Dendritic cell treated with granulocyte-macrophage colony-stimulating factor and Interleukin-4, amounts not matched to agents 40 ng/mL and 50 ng/mL, for 4 days (primary cell): ENCODE measurements around the gene IMP3.

ENCODE experiments used
- H3K27ac Mint-ChIP-seq: one replicate; pipeline ENCODE4 v1.8.0; 2022; ENCODE audit warnings: mild to moderate bottlenecking, mixed read lengths
- H3K27me3 Mint-ChIP-seq: one replicate; pipeline ENCODE4 v1.8.0; 2022; ENCODE audit warnings: mild to moderate bottlenecking, mixed read lengths
- H3K36me3 Mint-ChIP-seq: one replicate; pipeline ENCODE4 v1.8.0; 2022; ENCODE audit warnings: low read depth, mixed read lengths
- H3K4me1 Mint-ChIP-seq: one replicate; pipeline ENCODE4 v1.8.0; 2022; ENCODE audit warnings: low read depth, mixed read lengths
- H3K4me3 Mint-ChIP-seq: one replicate; pipeline ENCODE4 v1.8.0; 2022; ENCODE audit warnings: mild to moderate bottlenecking, moderate library complexity, mixed read lengths
- H3K9me3 Mint-ChIP-seq: one replicate; pipeline ENCODE4 v1.8.0; 2022; ENCODE audit warnings: mixed read lengths
- intact Hi-C: fragments of 100-400 bp; cut with micrococcal nuclease; formaldehyde crosslinking; loops from one replicate; pipeline ENCODE4 v1.15.0; 2022

IMP3 gene

GRCh38 chr15:75598361-75598760 is 41.7 kb downstream of the IMP3 start:
- intact Hi-C loops, result no loop called here
- H3K27me3 Mint-ChIP-seq, result no peaks in the 10 kb centered on the region
- no peak overlapping the region for H3K4me3 Mint-ChIP-seq
- peak overlapping the region; percentile 63 for H3K27ac Mint-ChIP-seq
- peaks cover 91% of the 10 kb centered on the region for H3K36me3 Mint-ChIP-seq
- peaks cover 20% of the 10 kb centered on the region for H3K4me1 Mint-ChIP-seq
- no peaks in the 10 kb centered on the region for H3K9me3 Mint-ChIP-seq

- Mint-ChIP-seq H3K4me3 (no peak overlapping the region), H3K27ac (peak overlapping the region; percentile 63), H3K27me3 (no peaks in the 10 kb centered on the region), H3K36me3 (peaks cover 92% of the 10 kb centered on the region), H3K4me1 (peaks cover 20% of the 10 kb centered on the region), H3K9me3 (no peaks in the 10 kb centered on the region)
- intact Hi-C loops, result no loop called here
These were observed 42.2 kb downstream of the IMP3 start for GRCh38 chr15:75597667-75598341.

GRCh38 chr15:75596703-75597345 is 43.2 kb downstream of the IMP3 start:
- H3K4me3 Mint-ChIP-seq, result no peak overlapping the region
- peak overlapping the region; percentile 63 for H3K27ac Mint-ChIP-seq
- H3K27me3 Mint-ChIP-seq, result no peaks in the 10 kb centered on the region
- H3K9me3 Mint-ChIP-seq, result no peaks in the 10 kb centered on the region
- peaks cover 20% of the 10 kb centered on the region for H3K4me1 Mint-ChIP-seq
- peaks cover 94% of the 10 kb centered on the region for H3K36me3 Mint-ChIP-seq
- intact Hi-C loops, result no loop called here

- Mint-ChIP-seq H3K36me3 (peaks cover 90% of the 10 kb centered on the region), H3K27ac (no peak overlapping the region), H3K4me3 (no peak overlapping the region), H3K27me3 (no peaks in the 10 kb centered on the region), H3K4me1 (peaks cover 20% of the 10 kb centered on the region), H3K9me3 (no peaks in the 10 kb centered on the region)
- intact Hi-C loops, result no loop called here
These were observed 45.7 kb downstream of the IMP3 start for GRCh38 chr15:75594276-75594675.

- Mint-ChIP-seq H3K27me3 (no peaks in the 10 kb centered on the region), H3K36me3 (peaks cover 79% of the 10 kb centered on the region), H3K4me1 (peaks cover 2% of the 10 kb centered on the region), H3K27ac (no peak overlapping the region), H3K9me3 (no peaks in the 10 kb centered on the region), H3K4me3 (no peak overlapping the region)
- intact Hi-C loops, result no loop called here
These were observed 48.2 kb downstream of the IMP3 start for GRCh38 chr15:75591655-75592364.

- Mint-ChIP-seq H3K9me3 (no peaks in the 10 kb centered on the region), H3K36me3 (peaks cover 70% of the 10 kb centered on the region), H3K4me1 (no peaks in the 10 kb centered on the region), H3K27me3 (no peaks in the 10 kb centered on the region), H3K27ac (no peak overlapping the region), H3K4me3 (no peak overlapping the region)
- intact Hi-C loops, result no loop called here
These were observed 49.8 kb downstream of the IMP3 start for GRCh38 chr15:75590239-75590638.
